ENCODE data around the gene RBMS1.

Gene RBMS1

DNA sequence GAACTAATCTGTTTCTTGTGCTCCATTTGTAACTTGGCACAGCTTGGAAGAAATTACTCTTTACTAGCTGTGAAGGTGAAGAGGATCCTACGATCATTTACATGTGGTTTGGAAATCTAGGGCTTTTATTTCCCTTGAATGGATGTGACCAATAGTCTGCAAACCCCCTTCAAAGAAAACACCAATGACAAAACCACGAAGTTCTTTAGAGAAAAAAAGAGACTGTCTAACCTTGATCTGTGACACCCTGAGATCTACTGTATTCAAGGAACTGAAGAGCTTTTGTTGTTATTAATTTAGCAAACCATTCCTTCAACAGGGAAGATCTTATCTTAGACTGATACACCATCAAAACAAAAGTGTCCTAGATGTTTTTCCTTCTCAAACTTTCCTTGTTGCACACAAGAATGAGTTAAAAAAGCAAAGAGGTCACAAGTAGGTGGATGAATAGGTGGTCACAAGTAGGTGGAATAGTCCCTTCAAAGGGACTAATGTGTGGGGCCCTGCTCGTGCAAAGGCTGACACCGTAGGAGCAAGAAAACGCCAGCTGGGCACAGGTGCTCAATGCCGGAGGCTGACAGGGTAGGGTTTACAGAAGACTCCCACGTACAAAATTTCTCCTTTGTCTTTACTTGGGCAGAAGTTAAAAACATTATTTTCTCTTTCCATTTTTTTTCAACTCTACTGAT, 197.9 kb downstream of the RBMS1 start:
- no peak for DNase-seq

DNA sequence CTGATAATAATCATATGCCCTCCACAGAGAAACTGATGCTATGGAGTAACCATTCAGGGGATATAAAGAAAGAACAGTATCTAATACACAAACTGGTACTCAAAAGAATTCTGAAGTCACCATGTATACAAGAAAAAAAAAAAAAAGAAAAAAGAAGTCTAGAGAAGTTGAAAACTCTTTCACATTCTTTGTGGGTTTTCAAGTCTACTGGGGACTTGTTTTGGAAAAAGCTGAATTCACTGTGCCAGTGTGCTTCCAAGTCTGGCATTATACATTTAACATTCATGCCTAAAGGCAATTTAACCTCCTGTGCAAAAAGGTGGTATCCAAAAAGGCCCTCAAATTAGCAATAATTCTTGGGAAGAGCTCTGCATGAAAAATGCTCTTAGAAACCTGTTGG, 198.7 kb downstream of the RBMS1 start:
- DNase-seq: no peak

DNA sequence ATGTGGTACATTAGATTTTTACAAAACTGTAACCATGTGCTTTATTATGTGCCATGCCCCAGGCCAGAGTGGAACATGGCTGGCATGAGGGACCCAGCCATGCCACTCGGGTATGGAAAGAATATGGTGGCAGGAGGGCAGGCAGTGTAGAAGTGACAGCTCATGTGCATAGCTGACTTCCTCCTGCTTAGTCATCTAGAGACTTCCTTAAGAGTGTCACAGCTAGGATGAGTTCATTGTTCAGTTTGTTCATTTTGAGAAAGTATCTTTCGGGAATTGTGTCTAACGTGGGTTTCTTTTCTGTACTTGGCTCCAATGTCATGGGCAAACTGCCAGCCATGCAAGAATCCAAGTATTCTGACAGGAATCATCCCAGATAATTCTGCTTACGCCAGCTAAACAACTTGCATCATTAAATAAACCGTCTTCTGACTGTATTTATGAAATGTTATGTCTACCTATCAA, 199.2 kb downstream of the RBMS1 start:
- peak; percentile 40 for DNase-seq

DNA sequence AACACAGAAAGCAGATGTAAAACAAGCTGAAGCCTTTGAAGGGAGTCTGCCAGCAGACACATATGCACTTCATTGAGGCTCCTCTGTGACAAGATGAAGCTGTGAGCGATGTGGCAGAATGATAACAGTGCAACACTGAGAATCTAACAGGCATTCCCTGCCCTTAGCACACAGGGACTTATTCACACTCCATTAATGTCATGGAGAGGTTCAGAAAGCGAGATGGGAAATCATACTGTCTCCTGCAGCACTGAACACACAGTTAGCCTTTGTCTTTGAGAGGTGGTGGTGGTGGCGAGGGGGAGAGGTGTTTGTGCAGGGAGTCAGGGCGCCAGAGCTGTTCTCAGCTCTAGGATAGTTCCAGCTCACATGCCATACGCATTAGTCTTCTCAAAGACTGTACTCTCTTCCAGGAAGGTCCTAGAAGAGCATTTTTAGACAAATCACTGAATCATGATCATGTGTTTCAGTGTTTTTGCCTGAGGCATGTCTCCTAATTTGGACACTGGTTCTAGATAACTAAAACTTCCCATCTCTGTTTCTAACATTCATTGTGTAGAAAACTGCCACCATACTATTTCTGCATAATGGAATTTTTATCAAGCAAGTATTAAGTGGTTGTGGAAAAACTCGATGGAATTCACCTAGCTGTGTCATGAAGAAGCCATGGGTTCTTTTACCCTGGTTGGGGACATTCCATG, 200.1 kb downstream of the RBMS1 start:
- DNase-seq: no peak

DNA sequence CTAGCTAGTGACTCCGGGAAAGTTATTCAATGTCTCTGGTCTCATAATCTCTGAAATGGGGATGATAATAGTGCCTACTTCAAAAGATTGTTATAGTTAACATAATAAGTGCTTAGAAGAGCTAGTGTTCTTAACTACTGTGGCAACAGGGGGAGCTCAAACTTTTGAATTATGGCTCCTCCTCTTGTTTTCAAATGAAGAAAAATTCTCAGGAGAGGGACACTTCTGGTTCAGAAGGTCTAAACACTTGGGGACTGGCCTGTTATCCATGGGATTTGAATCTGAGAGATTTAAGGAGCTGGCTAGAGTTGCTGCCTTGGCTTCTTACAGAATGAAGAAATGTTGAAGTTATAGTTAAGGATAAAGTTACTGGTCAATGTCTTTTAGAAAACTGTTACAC, 201.4 kb downstream of the RBMS1 start:
- DNase-seq: no peak

DNA sequence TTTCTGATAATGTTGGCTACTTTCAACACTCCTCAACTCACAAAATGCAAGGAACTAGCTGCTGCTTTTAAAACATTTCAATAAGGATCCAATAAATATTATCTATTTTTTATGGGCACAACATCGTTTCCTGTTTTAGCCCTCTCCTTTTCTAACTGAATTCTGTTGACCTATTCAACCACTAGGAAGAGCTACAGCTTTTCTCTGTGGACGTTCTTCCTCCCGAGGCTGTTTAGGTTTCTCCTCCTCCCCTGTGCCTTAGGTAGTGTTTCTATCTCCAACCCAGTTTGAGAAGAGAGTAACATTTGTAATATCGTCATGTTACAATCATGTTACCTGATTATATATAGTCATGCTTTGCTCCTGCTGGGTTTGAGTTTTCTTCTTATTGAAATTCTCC, 202.2 kb downstream of the RBMS1 start:
- no peak for DNase-seq

DNA sequence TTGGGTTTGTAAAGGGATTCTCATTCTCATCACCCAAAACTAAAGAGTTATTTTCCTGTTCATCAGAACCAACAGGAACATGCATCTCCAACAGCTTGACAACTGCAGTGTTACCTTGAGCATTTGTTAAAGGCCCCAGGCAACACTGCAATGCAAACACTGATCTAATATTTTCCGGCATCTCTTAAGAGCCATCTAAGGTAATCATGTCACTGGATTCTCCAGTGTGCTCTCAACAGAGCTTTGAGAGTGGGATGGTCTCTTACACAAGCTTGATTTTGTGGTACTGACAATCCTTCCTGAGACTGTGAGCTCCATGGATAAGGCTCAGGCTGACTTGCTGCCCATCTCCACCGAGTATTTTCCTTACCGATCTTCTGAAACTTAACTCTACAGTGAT, 203.0 kb downstream of the RBMS1 start:
- DNase-seq: no peak

DNA sequence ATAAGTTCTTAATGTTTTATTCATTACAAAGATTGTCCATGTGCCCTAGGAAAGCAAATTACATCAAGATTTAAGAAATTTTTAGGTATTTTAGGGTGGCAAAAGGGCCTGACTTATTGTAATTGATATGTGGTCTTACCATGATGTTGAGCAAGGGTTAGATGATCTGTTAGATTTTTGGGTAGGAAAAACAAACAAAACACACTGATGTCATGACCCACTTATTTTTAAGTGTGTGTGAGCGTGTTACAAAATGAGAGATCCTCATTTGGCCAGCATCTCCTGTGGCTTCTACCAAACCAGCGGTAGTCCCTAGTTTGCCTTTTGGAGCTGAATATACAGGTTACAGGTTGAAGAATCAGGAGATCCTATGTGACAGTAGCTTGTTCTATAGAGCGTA, 203.8 kb downstream of the RBMS1 start:
- no peak for DNase-seq

DNA sequence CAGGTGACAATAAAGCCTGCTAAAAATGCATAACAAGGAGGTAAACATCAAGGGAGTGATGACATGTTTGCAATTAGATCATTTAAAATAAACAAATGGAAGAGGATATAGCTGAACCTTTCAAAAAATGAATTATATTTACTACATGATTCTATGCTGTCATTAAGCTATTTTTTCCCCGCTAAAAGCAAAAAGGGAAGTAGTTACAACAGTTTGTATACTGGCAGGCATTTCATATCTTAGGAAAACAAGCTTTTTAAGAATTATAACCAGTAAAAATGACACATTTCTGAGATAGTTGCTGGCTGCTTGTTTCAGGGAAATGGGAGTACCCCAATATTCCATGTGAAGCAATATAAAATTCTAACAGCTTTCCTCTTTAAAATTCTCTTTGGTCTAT, 204.5 kb downstream of the RBMS1 start:
- peak; percentile 55 for DNase-seq

DNA sequence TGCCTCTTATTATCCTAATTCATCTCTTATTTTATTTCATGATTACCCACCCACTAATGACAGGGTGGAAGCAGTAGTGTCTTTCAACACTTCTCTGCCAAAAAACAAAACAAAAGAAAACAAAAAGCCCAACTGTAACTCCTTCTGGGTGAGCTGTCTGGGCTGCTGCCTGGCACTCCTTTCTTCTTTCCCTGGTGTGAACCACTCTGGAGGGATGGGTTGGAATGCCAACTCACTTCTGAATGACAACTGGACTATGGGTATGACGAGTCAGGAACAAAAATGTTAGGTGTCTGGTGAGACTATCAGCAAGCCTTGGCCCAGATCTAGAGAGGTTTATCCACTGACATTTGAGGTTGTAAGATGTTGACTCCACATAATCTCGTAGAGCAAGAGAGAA, 205.3 kb downstream of the RBMS1 start:
- DNase-seq: no peak

DNA sequence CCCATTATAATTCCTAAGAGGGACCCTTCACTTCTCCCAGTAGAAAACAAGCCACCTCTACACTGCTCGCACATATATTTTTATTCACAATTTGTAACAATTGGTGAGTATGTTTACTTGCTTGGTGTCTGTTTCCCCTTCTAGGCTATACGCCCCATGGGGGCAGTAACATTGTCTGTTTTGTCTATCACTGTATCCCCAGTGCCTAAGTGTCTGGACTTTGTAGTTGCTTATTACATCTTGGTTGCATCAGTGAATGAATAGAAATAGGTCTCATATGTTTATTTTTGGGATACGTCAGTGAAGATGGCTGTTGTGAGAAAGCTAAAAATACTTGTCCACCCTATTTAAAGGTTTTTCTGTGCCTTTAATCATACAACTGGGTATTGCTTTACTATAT, 206.1 kb downstream of the RBMS1 start:
- no peak for DNase-seq

DNA sequence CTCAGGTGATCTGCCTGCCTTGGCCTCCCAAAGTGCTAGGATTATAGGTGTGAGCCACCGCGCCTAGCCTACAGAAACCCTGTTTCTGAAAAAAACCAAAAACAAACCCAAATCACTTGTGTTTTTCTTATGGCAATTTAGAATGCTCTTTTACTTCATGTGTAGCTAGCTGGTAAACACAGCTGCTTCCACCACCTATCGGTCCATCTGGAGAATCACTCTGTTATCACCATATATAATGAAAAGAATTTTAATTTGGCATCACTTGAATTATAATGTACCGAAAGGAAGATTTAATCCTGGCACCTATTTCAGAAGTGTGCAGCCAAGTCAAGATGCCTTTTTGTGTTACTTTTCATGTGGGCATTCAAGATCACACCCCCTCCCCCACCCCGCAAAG, 207.1 kb downstream of the RBMS1 start:
- no peak for DNase-seq

DNA sequence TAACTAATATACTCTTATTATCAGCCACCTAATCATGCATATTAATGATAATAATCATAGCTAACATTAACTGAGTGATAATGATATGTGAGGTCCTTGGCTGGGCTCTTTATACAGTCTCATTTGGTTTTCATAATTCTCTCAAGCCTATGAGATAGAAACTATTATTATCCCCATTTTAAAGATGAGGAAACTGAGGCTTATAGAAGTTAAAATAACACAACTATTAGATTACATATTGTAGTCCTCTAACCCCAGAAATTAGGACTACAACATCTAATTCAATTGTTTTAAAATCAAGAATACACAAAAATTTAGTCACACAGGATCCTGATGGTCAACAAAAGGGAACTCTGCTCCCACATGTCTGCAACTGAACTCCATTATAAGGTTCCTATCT, 209.9 kb downstream of the RBMS1 start:
- DNase-seq: no peak

DNA sequence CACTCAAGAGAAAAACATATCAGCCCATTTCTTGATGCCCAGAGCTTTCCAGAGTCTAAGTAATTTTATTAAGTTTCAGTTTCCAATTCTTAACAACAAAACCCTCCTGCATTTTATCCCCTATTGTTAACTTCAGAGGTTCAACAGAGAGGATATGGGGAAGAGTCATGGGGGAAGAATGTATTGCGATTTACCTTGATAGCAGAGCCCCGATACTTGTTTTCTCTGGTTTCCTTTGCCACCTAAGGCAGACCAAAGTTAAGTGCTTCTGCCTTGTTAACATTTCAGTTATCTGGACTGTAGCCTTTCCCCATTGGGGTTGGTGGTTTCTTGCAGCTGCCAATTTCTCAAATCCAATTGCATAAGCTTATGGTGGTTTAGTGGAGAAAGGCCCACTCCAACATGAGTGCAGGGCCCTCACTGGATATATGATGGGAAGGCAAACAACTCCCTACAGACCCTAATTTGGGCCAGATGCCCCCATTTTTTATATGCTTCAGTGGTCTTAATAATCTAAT, 211.5 kb downstream of the RBMS1 start:
- peak; percentile 78 for DNase-seq

DNA sequence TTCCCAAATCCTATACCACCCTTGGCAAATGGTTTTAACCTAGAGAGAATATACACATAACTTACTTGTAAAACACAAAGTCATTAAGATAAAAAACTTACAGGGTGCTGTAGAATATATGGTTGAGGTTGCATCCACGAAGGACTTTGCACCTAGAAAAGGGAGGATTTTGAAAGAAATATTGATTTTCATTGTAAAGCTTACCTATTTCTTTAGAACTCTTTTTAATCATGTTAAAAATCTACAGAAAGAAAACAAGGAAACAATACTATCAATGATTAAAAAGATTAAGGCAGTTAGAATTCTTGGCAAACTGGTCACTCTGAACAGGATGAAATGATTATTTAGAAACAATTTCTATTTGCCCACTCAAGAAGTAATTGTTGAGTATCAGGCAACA, 212.4 kb downstream of the RBMS1 start:
- no peak for DNase-seq

DNA sequence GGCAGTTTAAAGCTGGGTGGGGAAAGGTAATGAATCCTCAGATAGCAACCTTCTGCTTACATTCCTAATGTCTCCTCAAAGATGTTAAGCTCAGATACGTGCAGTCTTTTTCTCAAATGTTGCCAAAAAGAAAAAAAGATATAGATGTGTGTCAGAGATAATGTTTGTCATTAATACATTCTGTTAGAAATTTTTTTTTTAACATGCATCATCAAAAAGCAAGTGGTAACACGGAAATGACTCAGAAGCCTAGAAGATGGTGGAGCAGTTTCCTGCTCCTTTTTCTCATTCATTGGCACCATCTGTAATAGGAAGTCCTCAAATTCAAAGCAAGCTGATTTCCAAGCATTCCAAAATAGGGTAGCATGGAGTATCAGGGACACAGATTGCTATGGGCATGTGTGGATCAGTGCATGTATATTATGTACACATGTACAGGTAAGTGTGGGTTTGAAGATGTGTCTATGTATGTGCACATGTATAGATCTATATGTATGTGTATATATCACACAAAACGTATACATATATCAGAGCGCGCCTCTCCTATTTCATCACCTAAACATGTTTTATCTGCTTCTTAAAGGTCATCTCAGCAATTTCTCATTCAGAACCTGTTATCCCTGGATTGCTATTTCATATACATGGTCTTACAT, 213.7 kb downstream of the RBMS1 start:
- peak; percentile 25 for DNase-seq

DNA sequence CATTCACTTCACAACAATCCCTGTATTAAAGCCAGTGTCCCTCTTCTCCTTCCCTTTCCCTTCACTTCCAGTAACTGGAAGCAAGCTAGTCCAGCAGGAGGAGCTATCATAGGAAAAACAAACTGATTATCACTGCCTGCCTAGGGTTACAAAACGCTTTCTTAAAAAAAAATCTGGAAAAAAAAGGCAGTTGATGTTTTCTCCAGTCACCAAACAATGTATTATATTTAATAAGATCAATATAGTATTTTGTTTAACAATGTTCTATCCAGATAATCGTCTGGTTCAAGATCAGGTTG, 214.8 kb downstream of the RBMS1 start:
- no peak for DNase-seq

DNA sequence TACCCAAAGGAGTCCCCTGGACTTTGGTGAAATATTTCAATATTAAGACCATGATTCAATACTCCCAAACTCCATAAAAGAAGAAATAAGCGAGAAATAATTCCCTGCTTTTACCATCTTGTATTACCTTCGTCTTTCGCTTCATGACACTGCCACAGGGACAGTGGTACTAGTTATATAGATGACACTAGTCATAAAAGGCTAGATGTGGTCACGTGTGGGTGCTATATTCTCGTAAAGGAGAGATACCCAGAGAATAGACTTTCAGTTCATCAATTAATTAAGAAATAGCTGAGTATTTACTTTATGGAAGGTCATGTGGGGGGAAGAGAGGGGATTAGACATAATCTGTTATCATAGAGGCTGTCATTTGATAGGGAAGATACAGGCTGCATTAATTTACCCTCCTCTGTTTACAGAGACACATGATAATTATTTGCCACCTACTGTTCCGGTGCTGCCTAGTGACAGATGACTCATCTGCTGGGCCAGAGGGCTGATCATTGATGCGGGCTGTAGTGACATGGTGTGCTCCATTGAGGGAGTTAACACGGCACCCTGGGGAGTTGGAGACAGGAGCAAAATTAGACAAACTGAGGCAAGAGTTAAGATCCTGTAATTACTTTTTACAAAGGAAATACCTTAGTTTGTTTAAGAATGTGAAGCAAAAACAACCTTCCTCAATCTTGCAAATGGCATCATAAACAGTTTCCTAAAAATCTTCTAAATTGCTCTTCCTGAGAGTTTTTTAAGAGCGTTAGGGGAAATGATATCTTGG, 215.3 kb downstream of the RBMS1 start:
- no peak for DNase-seq

DNA sequence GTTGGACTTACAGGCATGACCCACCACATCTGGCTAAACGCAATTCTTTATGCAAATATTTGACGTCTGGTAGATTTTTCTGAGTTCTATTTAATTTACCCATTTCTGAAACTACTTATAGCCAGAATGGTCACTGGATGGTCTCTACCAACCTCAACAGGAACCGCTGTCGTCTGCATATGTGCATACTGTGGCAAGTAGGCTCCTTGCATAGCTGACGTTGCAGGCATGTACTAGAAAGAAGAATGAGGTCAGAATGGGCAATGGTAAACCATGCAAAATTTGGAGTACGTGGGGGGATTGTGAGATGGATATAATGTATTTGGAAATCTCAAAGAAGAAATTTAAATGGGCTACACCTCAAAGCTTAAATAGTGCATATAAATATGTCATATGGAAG, 216.5 kb downstream of the RBMS1 start:
- no peak for DNase-seq

DNA sequence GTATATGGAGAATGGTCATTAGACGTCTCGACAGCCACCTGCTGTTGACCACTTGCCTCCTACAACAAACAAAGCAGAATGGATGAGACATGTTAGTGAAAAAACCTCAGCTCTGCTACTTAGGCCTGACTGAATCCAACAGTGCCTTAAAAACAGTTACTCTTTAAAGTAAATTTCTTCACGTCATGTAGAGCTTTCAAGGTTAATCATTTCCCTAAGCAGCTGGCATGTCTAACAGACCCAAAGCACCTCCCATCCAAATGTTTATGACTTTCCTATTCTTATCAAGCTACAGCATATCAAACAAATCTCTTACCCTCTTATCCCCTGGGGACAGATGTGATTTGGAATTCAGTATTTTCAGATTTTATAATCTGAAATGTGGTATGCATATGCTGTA, 218.0 kb downstream of the RBMS1 start:
- no peak for DNase-seq

DNA sequence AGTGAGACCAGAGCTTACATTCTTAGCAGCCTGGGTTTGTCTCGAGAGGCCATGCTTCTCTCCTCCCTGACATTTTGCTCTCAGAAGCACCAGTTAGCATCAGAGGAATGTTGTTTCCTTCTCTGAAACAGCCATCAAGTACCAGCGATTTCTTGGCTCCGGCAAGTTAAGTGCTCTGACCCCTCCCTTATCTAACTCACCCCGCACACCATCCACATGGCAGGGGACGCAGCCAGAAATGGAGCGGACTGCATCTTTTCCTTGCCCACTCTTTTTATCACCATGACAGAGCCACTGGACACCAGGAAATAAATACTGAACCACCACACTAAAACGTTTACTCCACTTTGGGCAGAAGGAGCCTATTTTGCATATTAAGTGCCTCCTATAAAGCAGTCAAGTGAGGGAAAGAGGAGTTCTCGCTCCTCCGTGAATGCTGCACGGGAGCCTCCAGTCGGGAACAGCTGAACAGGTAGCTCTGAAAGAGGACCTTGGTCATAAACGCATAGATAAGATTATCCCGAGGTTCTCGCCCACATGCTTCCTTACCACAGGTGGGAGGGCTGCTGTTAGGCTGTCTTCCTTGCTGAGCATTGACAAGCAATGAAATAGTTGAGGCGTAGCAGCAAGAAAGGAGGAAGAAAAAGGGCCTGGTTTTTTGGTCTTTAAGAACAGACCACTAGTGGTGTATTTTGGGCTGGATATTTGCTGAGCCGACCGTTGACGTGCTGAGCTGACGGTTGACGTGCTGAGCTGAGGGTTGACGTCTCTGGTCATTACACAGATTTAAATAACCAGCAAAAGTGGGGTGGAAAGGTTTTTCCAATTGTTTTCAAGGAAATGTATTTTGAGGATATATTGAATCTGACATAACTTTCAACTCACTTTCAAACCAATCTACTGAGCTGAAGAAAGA, 222.2 kb downstream of the RBMS1 start:
- no peak for DNase-seq

DNA sequence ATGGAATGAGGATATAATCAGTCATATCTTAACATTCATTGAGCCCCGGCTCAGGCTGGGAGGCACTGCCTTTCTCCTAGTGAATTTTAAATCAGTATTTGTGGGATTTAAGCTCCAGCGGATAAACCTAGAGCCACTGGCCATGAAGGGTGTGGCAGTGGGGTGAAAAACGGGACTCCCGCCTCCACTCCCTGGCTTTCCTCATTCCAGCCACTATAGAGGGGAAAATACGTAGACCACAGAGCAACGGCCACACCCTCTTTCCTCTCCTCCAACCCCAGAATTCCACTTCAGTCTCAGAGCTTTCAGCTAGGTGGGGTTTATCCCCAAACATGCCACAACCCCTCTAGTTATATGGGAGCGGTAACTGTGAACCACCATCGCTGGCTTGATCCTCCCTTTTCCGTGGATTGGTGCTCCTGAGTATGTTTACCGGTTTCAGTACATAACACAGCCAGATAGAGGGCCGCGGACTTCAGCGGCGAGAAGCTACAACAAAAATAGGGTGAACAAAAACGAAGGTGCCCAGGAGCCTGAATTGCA, 223.0 kb downstream of the RBMS1 start:
- no peak for DNase-seq
